ENCODE data around the gene NEGR1. TPM values are rescaled to one million over a fixed set of nuclear protein-coding genes. Genes with fewer than 3 reads are reported as not detected.

Gene NEGR1
- total RNA-seq, 1 donor from 2014 or later = 4.0 TPM

DNA sequence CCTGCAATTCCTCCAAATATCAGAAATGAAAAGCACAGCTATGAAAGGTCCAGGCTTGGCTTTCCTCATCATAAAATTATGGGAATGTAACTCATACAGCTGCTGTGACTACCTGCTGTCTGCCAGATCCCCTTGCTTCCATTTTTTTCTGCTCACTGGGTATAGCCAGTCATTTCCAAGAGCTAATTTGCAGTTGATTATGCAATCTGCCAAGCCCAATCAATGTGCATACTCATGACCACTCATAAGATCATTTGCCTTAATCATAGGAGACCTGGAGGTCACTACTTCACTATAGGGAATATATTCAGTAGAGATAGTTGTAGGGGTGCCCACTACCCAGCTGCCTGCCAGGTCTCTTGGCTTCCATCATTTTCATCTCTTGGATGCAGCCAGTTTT lies 783.8 kb downstream of the NEGR1 start:
- DNase-seq (ENCODE audit: low read depth) = no peak
- Histone ChIP-seq H3K4me3 (ENCODE audit: low read depth, low read length) (no peak overlapping the region), H3K27me3 (ENCODE audit: control insufficient read depth, insufficient read depth, low read length) (no peaks in the 10 kb centered on the region), H3K36me3 (ENCODE audit: control insufficient read depth, insufficient read depth, low read length) (no peaks in the 10 kb centered on the region)
- no peak for TF ChIP-seq CTCF (IDR thresholded peaks at IDR 0.05; ENCODE audit: insufficient read depth, low read length, poor library complexity, severe bottlenecking)

DNA sequence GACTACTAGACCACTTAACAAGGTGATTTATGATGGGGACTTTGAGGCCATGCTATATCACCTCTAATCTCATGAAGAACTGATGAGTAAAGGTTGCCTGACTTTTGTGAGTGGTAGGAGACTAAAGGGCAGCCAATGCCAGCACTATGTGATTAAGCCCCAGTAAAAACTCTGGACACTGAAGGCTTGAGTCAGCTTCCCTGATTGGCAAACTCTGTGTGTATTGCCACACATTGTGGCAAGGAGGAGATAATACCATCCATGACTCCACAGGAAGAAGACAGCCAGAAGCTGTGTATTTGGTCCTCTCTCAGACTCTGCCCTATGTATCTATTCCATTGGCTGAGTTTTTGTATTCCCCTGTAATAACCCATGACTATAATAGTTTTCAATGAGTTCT lies 788.2 kb downstream of the NEGR1 start:
- H3K36me3 ChIP-seq (ENCODE audit: control insufficient read depth, insufficient read depth, low read length) = no peaks in the 10 kb centered on the region
- no peak for TF ChIP-seq CTCF (IDR thresholded peaks at IDR 0.05; ENCODE audit: insufficient read depth, low read length, poor library complexity, severe bottlenecking)
- DNase-seq (ENCODE audit: low read depth) = no peak
- no peaks in the 10 kb centered on the region for H3K27me3 ChIP-seq (ENCODE audit: control insufficient read depth, insufficient read depth, low read length)
- no peak overlapping the region for H3K4me3 ChIP-seq (ENCODE audit: low read depth, low read length)

DNA sequence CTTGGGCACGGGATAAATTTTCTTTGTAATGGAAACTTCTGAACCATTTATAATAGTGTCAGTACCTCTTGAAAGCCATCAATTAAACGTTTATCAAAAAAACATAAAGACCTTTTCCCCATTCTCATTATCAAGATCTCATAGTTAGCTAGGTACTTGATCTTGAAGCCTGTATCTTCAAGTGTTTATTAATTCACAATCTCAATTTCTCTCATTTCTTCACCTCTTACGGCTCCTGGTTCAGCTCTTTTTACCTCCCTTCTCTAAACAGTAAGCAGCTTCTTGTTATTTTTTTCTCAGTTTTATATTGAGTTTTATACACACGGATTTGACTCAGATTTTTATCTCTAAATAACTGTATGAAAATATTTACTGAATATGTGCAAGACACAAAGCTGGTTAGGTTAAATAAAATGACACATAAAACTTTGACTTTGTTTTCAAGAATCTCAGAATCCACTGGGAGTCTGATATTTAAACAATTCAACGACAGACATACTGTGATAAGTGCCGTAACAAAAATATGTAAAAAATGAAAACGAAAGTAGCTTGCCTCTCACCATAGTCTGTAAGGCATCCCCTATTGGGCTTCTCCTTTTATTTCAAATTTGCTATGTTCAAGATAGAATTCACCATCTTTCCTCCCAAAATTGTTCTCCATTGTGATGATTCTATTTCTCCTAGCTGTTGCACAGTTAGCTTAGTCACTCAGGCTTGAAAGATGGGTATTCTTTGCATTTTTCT lies 789.9 kb downstream of the NEGR1 start:
- H3K27me3 ChIP-seq (ENCODE audit: control insufficient read depth, insufficient read depth, low read length) = no peaks in the 10 kb centered on the region
- no peak overlapping the region for H3K4me3 ChIP-seq (ENCODE audit: low read depth, low read length)
- no peaks in the 10 kb centered on the region for H3K36me3 ChIP-seq (ENCODE audit: control insufficient read depth, insufficient read depth, low read length)
- TF ChIP-seq CTCF (IDR thresholded peaks at IDR 0.05; ENCODE audit: insufficient read depth, low read length, poor library complexity, severe bottlenecking) = no peak
- no peak for DNase-seq (ENCODE audit: low read depth)

- no peak for TF ChIP-seq CTCF (IDR thresholded peaks at IDR 0.05; ENCODE audit: insufficient read depth, low read length, poor library complexity, severe bottlenecking)
- DNase-seq (ENCODE audit: low read depth) = no peak
- no peaks in the 10 kb centered on the region for H3K36me3 ChIP-seq (ENCODE audit: control insufficient read depth, insufficient read depth, low read length)
- H3K4me3 ChIP-seq (ENCODE audit: low read depth, low read length) = no peak overlapping the region
- no peaks in the 10 kb centered on the region for H3K27me3 ChIP-seq (ENCODE audit: control insufficient read depth, insufficient read depth, low read length)
Measured at GRCh38 chr1:71490432-71490831, 791.9 kb downstream of the NEGR1 start.

DNA sequence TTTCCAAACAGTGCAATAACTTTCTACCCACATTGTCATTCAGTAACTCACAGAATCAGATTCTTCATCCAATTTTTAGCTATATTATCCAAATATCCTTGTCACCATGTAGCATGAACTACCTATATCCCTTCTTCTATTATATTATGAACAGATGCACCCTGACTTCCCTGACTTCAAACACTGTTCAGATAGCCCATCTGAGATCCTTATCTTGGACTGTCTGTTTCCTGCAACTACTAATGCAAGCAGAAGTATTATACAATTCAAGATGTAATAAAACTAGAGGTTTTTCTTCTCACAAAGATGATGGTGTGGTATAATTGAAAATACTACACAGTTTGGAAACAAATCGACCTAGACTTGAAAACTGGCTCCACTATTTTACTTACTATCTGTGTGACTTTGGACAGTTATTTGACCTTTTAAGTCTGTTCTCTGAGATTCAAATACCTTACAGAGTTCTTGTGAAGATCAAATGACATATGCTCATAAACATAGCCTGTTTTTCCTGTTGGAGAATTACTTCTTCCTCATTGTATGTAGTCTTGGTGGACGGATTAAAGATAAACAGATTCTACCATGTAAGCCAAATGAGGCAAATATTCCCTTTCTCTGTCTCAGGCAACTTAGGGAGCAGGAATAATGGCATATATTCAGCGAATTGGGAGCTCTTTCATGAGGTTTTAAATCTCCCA lies 793.6 kb downstream of the NEGR1 start:
- no peaks in the 10 kb centered on the region for H3K27me3 ChIP-seq (ENCODE audit: control insufficient read depth, insufficient read depth, low read length)
- H3K36me3 ChIP-seq (ENCODE audit: control insufficient read depth, insufficient read depth, low read length) = no peaks in the 10 kb centered on the region
- no peak overlapping the region for H3K4me3 ChIP-seq (ENCODE audit: low read depth, low read length)
- no peak for TF ChIP-seq CTCF (IDR thresholded peaks at IDR 0.05; ENCODE audit: insufficient read depth, low read length, poor library complexity, severe bottlenecking)
- no peak for DNase-seq (ENCODE audit: low read depth)
